Mesenchymal stem cell (in vitro differentiated cells and primary cell): Measurements from ENCODE around the gene OR1E1.
"Not testable (repeated sequence)": the region's sequence is repeated elsewhere in the genome, so short reads cannot be mapped to it uniquely, and the experiment has no call there.

ENCODE experiments used
- DNase-seq: peaks from one replicate; pipeline ENCODE4 v3.0.0-alpha.2; 2013
- H2AFZ ChIP-seq: one replicate; pipeline ENCODE4 v1.6.1; 2013; ENCODE audit warnings: low read depth, mild to moderate bottlenecking, control low read depth, inconsistent platforms, low read length, moderate library complexity
- H2AK5ac ChIP-seq: 2 replicates; pipeline ENCODE4 v1.6.1; 2013; ENCODE audit warnings: low read length, moderate library complexity, mild to moderate bottlenecking, inconsistent platforms; ENCODE audit not compliant: severe bottlenecking
- H2BK120ac ChIP-seq: one replicate; pipeline ENCODE4 v1.6.1; 2013; ENCODE audit warnings: low read depth, mild to moderate bottlenecking, inconsistent platforms, low read length, moderate library complexity
- H2BK12ac ChIP-seq, 2 experiments: one replicate each; pipeline ENCODE4 v1.6.1; 2013; ENCODE audit warnings: inconsistent platforms in 2 of 2, low read length in 2 of 2, mild to moderate bottlenecking in 2 of 2, moderate library complexity in 2 of 2, control low read depth in 1 of 2
- H2BK15ac ChIP-seq: one replicate; pipeline ENCODE4 v1.6.1; 2013; ENCODE audit warnings: mild to moderate bottlenecking, low read depth, inconsistent platforms; ENCODE audit not compliant: poor library complexity, severe bottlenecking
- H2BK5ac ChIP-seq: 2 replicates; pipeline ENCODE4 v1.6.1; 2013; ENCODE audit warnings: low read depth, mild to moderate bottlenecking, low read length, control low read depth, inconsistent platforms; ENCODE audit not compliant: poor library complexity, severe bottlenecking
- H3K14ac ChIP-seq, 2 experiments: one replicate each; pipeline ENCODE4 v1.6.1; 2013; ENCODE audit warnings: inconsistent platforms in 2 of 2, low read length in 2 of 2, control low read depth in 1 of 2, mild to moderate bottlenecking in 1 of 2, moderate library complexity in 1 of 2
- H3K18ac ChIP-seq, 2 experiments: one replicate each; pipeline ENCODE4 v1.6.1; 2013; ENCODE audit warnings: inconsistent platforms in 2 of 2, low read length in 2 of 2, control low read depth in 1 of 2, low read depth in 1 of 2, mild to moderate bottlenecking in 1 of 2
- H3K23ac ChIP-seq, 2 experiments: one replicate each; pipeline ENCODE4 v1.6.1; 2013; ENCODE audit warnings: inconsistent platforms in 2 of 2, low read length in 2 of 2, mild to moderate bottlenecking in 2 of 2, moderate library complexity in 2 of 2, control low read depth in 1 of 2
- H3K27ac ChIP-seq: 2 replicates; pipeline ENCODE4 v1.5.1; 2013; ENCODE audit warnings: mild to moderate bottlenecking, moderate library complexity, low read length, control low read depth, inconsistent platforms; ENCODE audit not compliant: poor library complexity, severe bottlenecking
- H3K27me3 ChIP-seq, 2 experiments: 2 replicates each; pipeline versions ENCODE4 v1.6.1 to v1.7.0; 2013; ENCODE audit warnings: low read length in 2 of 2, mild to moderate bottlenecking in 2 of 2, moderate library complexity in 2 of 2, control low read depth in 1 of 2, inconsistent platforms in 1 of 2; ENCODE audit not compliant: control insufficient read depth in 1 of 2, insufficient read depth in 1 of 2
- H3K36me3 ChIP-seq, 2 experiments: 2 replicates each; pipeline versions ENCODE4 v1.6.1 to v1.7.0; 2013; ENCODE audit warnings: low read length in 2 of 2, control low read depth in 1 of 2, inconsistent platforms in 1 of 2, low read depth in 1 of 2, mild to moderate bottlenecking in 1 of 2; ENCODE audit not compliant: insufficient read depth in 2 of 2, control insufficient read depth in 1 of 2
- H3K4ac ChIP-seq, 2 experiments: one replicate each; pipeline ENCODE4 v1.6.1; 2013; ENCODE audit warnings: inconsistent platforms in 2 of 2, low read length in 2 of 2, mild to moderate bottlenecking in 2 of 2, moderate library complexity in 2 of 2, control low read depth in 1 of 2, low read depth in 1 of 2
- H3K4me1 ChIP-seq: 2 replicates; pipeline ENCODE4 v1.6.1; 2013; ENCODE audit warnings: low read depth, low read length, control low read depth; ENCODE audit not compliant: control insufficient read depth, insufficient read depth
- H3K4me2 ChIP-seq: 2 replicates; pipeline ENCODE4 v1.6.1; 2013; ENCODE audit warnings: low read length, mild to moderate bottlenecking, inconsistent platforms; ENCODE audit not compliant: poor library complexity, severe bottlenecking
- H3K4me3 ChIP-seq, 2 experiments: 2 replicates each; pipeline versions ENCODE4 v1.5.1 to v1.7.0; 2013; ENCODE audit warnings: low read length in 2 of 2, mild to moderate bottlenecking in 2 of 2, control low read depth in 1 of 2, low read depth in 1 of 2; ENCODE audit not compliant: insufficient read depth in 1 of 2
- H3K79me1 ChIP-seq: replicated peaks from 2 replicates; pipeline ENCODE4 v1.6.1; 2013; ENCODE audit warnings: mild to moderate bottlenecking, control low read depth, low read length, inconsistent platforms; ENCODE audit not compliant: poor library complexity, severe bottlenecking
- H3K9ac ChIP-seq: 2 replicates; pipeline ENCODE4 v1.7.0; 2013; ENCODE audit warnings: mild to moderate bottlenecking, low read length, moderate library complexity
- H3K9me3 ChIP-seq: 2 replicates; pipeline ENCODE4 v1.7.0; 2013; ENCODE audit warnings: mild to moderate bottlenecking, low read length; ENCODE audit not compliant: control insufficient read depth
- H4K8ac ChIP-seq: one replicate; pipeline ENCODE4 v1.6.1; 2013; ENCODE audit warnings: inconsistent platforms, mild to moderate bottlenecking, low read length, moderate library complexity
- H4K91ac ChIP-seq: one replicate; pipeline ENCODE4 v1.6.1; 2013; ENCODE audit warnings: mild to moderate bottlenecking, low read length, inconsistent platforms
- WGBS: methylation state at CpG from one replicate; pipeline ENCODE4 v1.1.7; 2013; ENCODE audit warnings: mixed read lengths; 5-methylcytosine and 5-hydroxymethylcytosine counted together

OR1E1 gene

GRCh38 chr17:3400055-3400454 lies 1.8 kb upstream of the OR1E1 start:
- H2BK15ac ChIP-seq: no peak overlapping the region
- H2BK12ac ChIP-seq: no peak overlapping the region
- no peak overlapping the region for H3K23ac ChIP-seq
- H4K91ac ChIP-seq: no peak overlapping the region
- no peak overlapping the region for H3K9ac ChIP-seq
- no peaks in the 10 kb centered on the region for H3K4me1 ChIP-seq
- no peak overlapping the region for H3K4me2 ChIP-seq
- H3K27me3 ChIP-seq: no peaks in the 10 kb centered on the region
- H3K27ac ChIP-seq: no peak overlapping the region
- H3K9me3 ChIP-seq: no peaks in the 10 kb centered on the region
- no peak overlapping the region for H4K8ac ChIP-seq
- H2AK5ac ChIP-seq: no peak overlapping the region
- H2AFZ ChIP-seq: no peak overlapping the region
- no peak overlapping the region for H2BK5ac ChIP-seq
- no peak overlapping the region for H3K4me3 ChIP-seq
- no peaks in the 10 kb centered on the region for H3K79me1 ChIP-seq
- H3K4ac ChIP-seq: no peak overlapping the region
- H3K18ac ChIP-seq: no peak overlapping the region
- 67% methylated on average over 6 of the region's 6 CpGs for WGBS
- no peaks in the 10 kb centered on the region for H3K36me3 ChIP-seq
- H3K14ac ChIP-seq: no peak overlapping the region
- no peak overlapping the region for H2BK120ac ChIP-seq
- DNase-seq: no peak

- not testable (repeated sequence) for H3K4me2 ChIP-seq, H3K18ac ChIP-seq, H3K4me1 ChIP-seq, H3K79me1 ChIP-seq, H4K8ac ChIP-seq, H4K91ac ChIP-seq, H3K36me3 ChIP-seq, H3K27me3 ChIP-seq, H2AK5ac ChIP-seq, H3K27ac ChIP-seq, DNase-seq, H3K4me3 ChIP-seq, H3K9ac ChIP-seq, H2BK15ac ChIP-seq, H2BK5ac ChIP-seq, H3K9me3 ChIP-seq, H3K14ac ChIP-seq, H2BK120ac ChIP-seq, H3K23ac ChIP-seq, H2AFZ ChIP-seq, H2BK12ac ChIP-seq, H3K4ac ChIP-seq
- 51% methylated on average over 7 of the region's 7 CpGs for WGBS
Measured at GRCh38 chr17:3397801-3398200, 409 bp downstream of the OR1E1 start.

GRCh38 chr17:3389791-3390190 lies 8.4 kb downstream of the OR1E1 start:
- no peak overlapping the region for H3K4me2 ChIP-seq
- no peak overlapping the region for H2BK12ac ChIP-seq
- no peak overlapping the region for H3K27ac ChIP-seq
- H2AK5ac ChIP-seq: no peak overlapping the region
- H3K14ac ChIP-seq: no peak overlapping the region
- WGBS: 75% methylated on average over 4 of the region's 4 CpGs
- H3K4me1 ChIP-seq: no peaks in the 10 kb centered on the region
- H2BK120ac ChIP-seq: no peak overlapping the region
- no peak overlapping the region for H2AFZ ChIP-seq
- no peak for DNase-seq
- no peaks in the 10 kb centered on the region for H3K79me1 ChIP-seq
- no peak overlapping the region for H3K18ac ChIP-seq
- H2BK15ac ChIP-seq: no peak overlapping the region
- no peak overlapping the region for H3K9ac ChIP-seq
- H3K9me3 ChIP-seq: peaks cover 25% of the 10 kb centered on the region
- H4K8ac ChIP-seq: no peak overlapping the region
- peaks cover 0 to 6% of the 10 kb centered on the region in 2 experiments for H3K27me3 ChIP-seq
- H2BK5ac ChIP-seq: no peak overlapping the region
- H3K36me3 ChIP-seq: no peaks in the 10 kb centered on the region
- H3K4ac ChIP-seq: no peak overlapping the region
- H4K91ac ChIP-seq: no peak overlapping the region
- H3K23ac ChIP-seq: no peak overlapping the region
- H3K4me3 ChIP-seq: no peak overlapping the region

GRCh38 chr17:3385869-3386816 lies 12.1 kb downstream of the OR1E1 start, which contains the start of gene OR3A2:
Gene OR3A2, minus strand, starts transcription at chr17:3386308.
- Histone ChIP-seq H3K27me3 (peaks cover 0 to 6% of the 10 kb centered on the region in 2 experiments), H2BK5ac (no peak within 1 kb of the TSS), H3K18ac (no peak within 1 kb of the TSS), H2BK12ac (no peak within 1 kb of the TSS), H2AFZ (no peak within 1 kb of the TSS), H3K4me2 (no peak within 1 kb of the TSS), H4K91ac (peak within 1 kb of the TSS; percentile 18), H2BK15ac (no peak within 1 kb of the TSS), H3K14ac (no peak within 1 kb of the TSS), H2AK5ac (no peak within 1 kb of the TSS), H3K79me1 (no peaks in the 10 kb centered on the region), H4K8ac (no peak within 1 kb of the TSS), H3K9me3 (peaks cover 10% of the 10 kb centered on the region), H3K23ac (no peak within 1 kb of the TSS), H3K4me1 (no peaks in the 10 kb centered on the region), H3K4me3 (no peak within 1 kb of the TSS), H2BK120ac (no peak within 1 kb of the TSS), H3K36me3 (no peaks in the 10 kb centered on the region), H3K27ac (no peak within 1 kb of the TSS), H3K4ac (no peak within 1 kb of the TSS), H3K9ac (no peak within 1 kb of the TSS)
- no peak for DNase-seq
- WGBS: 92% methylated on average over 92 of the region's 92 CpGs
